SK-N-SH (cell line): ENCODE data around the gene CPA3. TPM values are rescaled to one million over a fixed set of nuclear protein-coding genes. Genes with fewer than 3 reads are reported as not detected.

Experiments
- CTCF ChIA-PET: fragments of 300-600, 350-600 bp; formaldehyde crosslinking; extraction: SDS; loops from one replicate; lab custom pipeline; 2021; lab: Yijun Ruan, JAX
- POLR2A ChIA-PET: fragments of 350-600 bp; sonication (Branson Sonifier 250); formaldehyde crosslinking; extraction: SDS; loops from one replicate; lab custom pipeline; 2020; ENCODE audit warnings: antibody characterized with exemption, inconsistent platforms; lab: Yijun Ruan, JAX
- DNase-seq: peaks from one replicate; pipeline ENCODE4 v3.0.0; 2012
- H2AFZ ChIP-seq: fragments of 200-600 bp; sonication (generic); 2 replicates; pipeline ENCODE4 v1.8.1; 2016; ENCODE audit warnings: antibody characterized with exemption, mild to moderate bottlenecking, low read depth
- H3F3A ChIP-seq: fragments of 200-600 bp; sonication (generic); replicated peaks from 2 replicates; pipeline ENCODE3; 2016; ENCODE audit warnings: antibody characterized with exemption, mild to moderate bottlenecking; ENCODE audit not compliant: insufficient read depth
- H3K27ac ChIP-seq, 2 experiments: fragments of 200-500 bp in 1 of 2; fragments of 200-600 bp in 1 of 2; sonication (Bioruptor generic) in 1 of 2; sonication (generic), shearing (Covaris generic) in 1 of 2; 2 replicates each; pipeline versions ENCODE4 v1.5.1 to v1.6.1; 2014 to 2016; ENCODE audit warnings: low read depth in 2 of 2, inconsistent platforms in 1 of 2, low read length in 1 of 2, mild to moderate bottlenecking in 1 of 2, mixed read lengths in 1 of 2
- H3K27me3 ChIP-seq: fragments of 200-600 bp; sonication (generic), shearing (Covaris generic); 2 replicates; pipeline ENCODE4 v1.6.1; 2016; ENCODE audit warnings: mixed run types; ENCODE audit not compliant: insufficient read depth
- H3K36me3 ChIP-seq, 2 experiments: fragments of 200-500 bp in 1 of 2; fragments of 200-600 bp in 1 of 2; sonication (Bioruptor generic) in 1 of 2; sonication (generic) in 1 of 2; replicated peaks in 1 of 2; 2 replicates each; pipeline versions ENCODE3 to v1.5.1; 2014 to 2016; ENCODE audit warnings: low read length in 1 of 2, mild to moderate bottlenecking in 1 of 2; ENCODE audit not compliant: insufficient read depth in 2 of 2, control insufficient read depth in 1 of 2
- H3K4me1 ChIP-seq, 2 experiments: fragments of 200-500 bp in 1 of 2; fragments of 200-600 bp in 1 of 2; sonication (Bioruptor generic) in 1 of 2; sonication (generic), shearing (Covaris generic) in 1 of 2; 2 replicates each; pipeline versions ENCODE4 v1.5.1 to v1.6.1; 2014 to 2016; ENCODE audit warnings: low read depth in 1 of 2, low read length in 1 of 2, mixed run types in 1 of 2; ENCODE audit not compliant: insufficient read depth in 2 of 2, control insufficient read depth in 1 of 2
- H3K4me2 ChIP-seq: fragments of 200-600 bp; sonication (generic), shearing (Covaris generic); 2 replicates; pipeline ENCODE4 v1.6.1; 2017; ENCODE audit warnings: mixed run types
- H3K4me3 ChIP-seq, 2 experiments: fragments of 200-500 bp in 1 of 2; fragments of 200-600 bp in 1 of 2; sonication (Bioruptor generic) in 1 of 2; sonication (generic), shearing (Covaris generic) in 1 of 2; 2 replicates each; pipeline versions ENCODE4 v1.5.1 to v1.8.1; 2014 to 2016; ENCODE audit warnings: low read depth in 2 of 2, inconsistent platforms in 1 of 2, low read length in 1 of 2, mild to moderate bottlenecking in 1 of 2, mixed read lengths in 1 of 2, moderate library complexity in 1 of 2
- H3K79me2 ChIP-seq: fragments of 200-600 bp; sonication (generic); 2 replicates; pipeline ENCODE4 v1.8.1; 2017; ENCODE audit warnings: mild to moderate bottlenecking; ENCODE audit not compliant: insufficient read depth
- H3K9ac ChIP-seq: fragments of 200-600 bp; sonication (generic); 2 replicates; pipeline ENCODE4 v1.6.1; 2017; ENCODE audit warnings: mixed run types
- H3K9me2 ChIP-seq: fragments of 200-600 bp; sonication (generic); 2 replicates; pipeline ENCODE4 v1.6.1; 2017; ENCODE audit warnings: mixed run types
- H3K9me3 ChIP-seq: fragments of 200-600 bp; sonication (generic); 2 replicates; pipeline ENCODE4 v1.6.1; 2017; ENCODE audit warnings: mixed run types, mild to moderate bottlenecking, moderate library complexity
- H4K20me1 ChIP-seq: fragments of 200-600 bp; sonication (generic); 2 replicates; pipeline ENCODE4 v1.6.1; 2017; ENCODE audit warnings: mild to moderate bottlenecking, mixed run types; ENCODE audit not compliant: insufficient read depth
- CHD2 ChIP-seq: fragments of 150-350 bp; IDR thresholded peaks from 2 replicates; pipeline ENCODE4 v1.6.1; 2018; ENCODE audit warnings: low read length; ENCODE audit not compliant: partially characterized antibody
- ELF1 ChIP-seq: IDR thresholded peaks from 2 replicates; pipeline ENCODE4 v1.4.0; 2012
- FOXJ3 ChIP-seq: sonication (generic); formaldehyde crosslinking; IDR thresholded peaks from 2 replicates; pipeline ENCODE4 v1.5.1; 2020; ENCODE audit warnings: mild to moderate bottlenecking, missing genetic modification reagents
- FOXM1 ChIP-seq: IDR thresholded peaks from 2 replicates; pipeline ENCODE4 v1.4.0; 2012; ENCODE audit warnings: low read depth, mild to moderate bottlenecking
- JUND ChIP-seq: IDR thresholded peaks from 2 replicates; pipeline ENCODE4 v1.4.0; 2012
- NFIC ChIP-seq: IDR thresholded peaks from 2 replicates; pipeline ENCODE4 v1.4.0; 2012; ENCODE audit warnings: borderline replicate concordance
- POLR2AphosphoS5 ChIP-seq: IDR thresholded peaks from 2 replicates; pipeline ENCODE4 v1.6.1; 2012; ENCODE audit warnings: low read depth, low read length
- RAD21 ChIP-seq: IDR thresholded peaks from 2 replicates; pipeline ENCODE4 v1.6.1; 2012; ENCODE audit warnings: mild to moderate bottlenecking, low read length
- RCOR1 ChIP-seq: fragments of 150-350 bp; IDR thresholded peaks from 2 replicates; pipeline ENCODE4 v1.6.1; 2017; ENCODE audit warnings: antibody characterized with exemption, low read length
- RFX5 ChIP-seq: IDR thresholded peaks from 2 replicates; pipeline ENCODE4 v1.6.1; 2012; ENCODE audit warnings: mild to moderate bottlenecking, improper control_type of control experiment, low read length
- SMC3 ChIP-seq: IDR thresholded peaks from 2 replicates; pipeline ENCODE4 v1.6.1; 2012; ENCODE audit warnings: low read depth, low read length, improper control_type of control experiment
- TAF1 ChIP-seq: IDR thresholded peaks from 2 replicates; pipeline ENCODE4 v1.6.1; 2012; ENCODE audit warnings: low read depth, mild to moderate bottlenecking, low read length, moderate library complexity, borderline replicate concordance
- TEAD4 ChIP-seq: IDR thresholded peaks from 2 replicates; pipeline ENCODE4 v1.4.0; 2012; ENCODE audit warnings: mild to moderate bottlenecking, borderline replicate concordance; ENCODE audit not compliant: insufficient read depth
- WGBS: methylation state at CpG from one replicate; pipeline ENCODE4 v1.1.6; 2017; ENCODE audit warnings: low lambda C conversion rate; 5-methylcytosine and 5-hydroxymethylcytosine counted together
- polyA plus RNA-seq, 3 experiments: library from polyadenylated mRNA; depleted of rRNA; stranded (reverse); fragments of >200 nt; gene quantifications; 2 replicates each; pipeline ENCODE4 v1.2.3, GENCODE V29; 2012
- TF ChIP-seq, protein P1 (sequence below): fragments of 200-600 bp; sonication (generic); IDR thresholded peaks from 2 replicates; pipeline ENCODE4 v1.6.1; 2017; ENCODE audit warnings: antibody characterized with exemption, mild to moderate bottlenecking, moderate library complexity
- TF ChIP-seq, protein P2 (sequence below): fragments of 150-350 bp; IDR thresholded peaks from 2 replicates; pipeline ENCODE4 v1.6.1; 2016; ENCODE audit warnings: mild to moderate bottlenecking, low read depth, low read length
- TF ChIP-seq, protein P3 (sequence below): IDR thresholded peaks from 2 replicates; pipeline ENCODE4; 2012
- TF ChIP-seq, protein P4 (sequence below): IDR thresholded peaks from 2 replicates; pipeline ENCODE4 v1.6.1; 2012; ENCODE audit warnings: mild to moderate bottlenecking, low read depth, low read length, moderate library complexity
- TF ChIP-seq, protein P5 (sequence below): IDR thresholded peaks from 2 replicates; pipeline ENCODE4 v1.4.0; 2012; ENCODE audit warnings: low read depth

Gene CPA3
- polyA plus RNA-seq, 1 of the 3 experiments (the other 2 are of a cell fraction) = not detected

DNA sequence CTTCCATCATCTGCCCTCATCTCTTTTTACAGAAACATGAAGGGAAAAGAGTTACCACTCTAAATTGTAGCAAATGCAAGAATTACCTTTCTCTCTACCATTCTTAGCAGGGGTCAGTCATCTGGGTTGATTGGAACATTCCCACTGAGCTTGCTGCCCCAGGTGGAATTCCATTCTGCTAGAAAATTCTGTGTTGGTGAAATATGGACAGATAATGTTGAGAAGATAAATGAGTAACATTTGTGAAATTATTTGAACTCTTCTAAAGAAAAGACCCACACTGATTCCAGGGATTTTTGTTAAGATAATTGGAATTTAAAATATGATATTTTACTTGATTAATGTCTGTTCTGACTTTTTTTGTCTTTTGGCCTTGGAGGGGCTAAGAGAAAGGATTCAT is 11.0 kb upstream of the CPA3 start:
- Histone ChIP-seq H3K9ac (no peak overlapping the region), H3K9me2 (no peaks in the 10 kb centered on the region), H3K27ac (no peak overlapping the region), H3K9me3 (no peaks in the 10 kb centered on the region), H3K4me2 (no peak overlapping the region), H3K4me1 (no peaks in the 10 kb centered on the region), H3K4me3 (no peak overlapping the region), H2AFZ (no peak overlapping the region), H3F3A (no peaks in the 10 kb centered on the region), H3K27me3 (no peaks in the 10 kb centered on the region), H4K20me1 (no peaks in the 10 kb centered on the region), H3K79me2 (no peaks in the 10 kb centered on the region), H3K36me3 (no peaks in the 10 kb centered on the region)
- DNase-seq = no peak
- POLR2A ChIA-PET = no interaction called here
- CTCF ChIA-PET = interaction anchor here (0.9 to 1.4 kb wide), 6 partner anchors 8 to 127 kb away, joined by 3 to 5 read pairs (median 4); no protein-coding TSS in a partner anchor
- TF ChIP-seq, protein P1, sequence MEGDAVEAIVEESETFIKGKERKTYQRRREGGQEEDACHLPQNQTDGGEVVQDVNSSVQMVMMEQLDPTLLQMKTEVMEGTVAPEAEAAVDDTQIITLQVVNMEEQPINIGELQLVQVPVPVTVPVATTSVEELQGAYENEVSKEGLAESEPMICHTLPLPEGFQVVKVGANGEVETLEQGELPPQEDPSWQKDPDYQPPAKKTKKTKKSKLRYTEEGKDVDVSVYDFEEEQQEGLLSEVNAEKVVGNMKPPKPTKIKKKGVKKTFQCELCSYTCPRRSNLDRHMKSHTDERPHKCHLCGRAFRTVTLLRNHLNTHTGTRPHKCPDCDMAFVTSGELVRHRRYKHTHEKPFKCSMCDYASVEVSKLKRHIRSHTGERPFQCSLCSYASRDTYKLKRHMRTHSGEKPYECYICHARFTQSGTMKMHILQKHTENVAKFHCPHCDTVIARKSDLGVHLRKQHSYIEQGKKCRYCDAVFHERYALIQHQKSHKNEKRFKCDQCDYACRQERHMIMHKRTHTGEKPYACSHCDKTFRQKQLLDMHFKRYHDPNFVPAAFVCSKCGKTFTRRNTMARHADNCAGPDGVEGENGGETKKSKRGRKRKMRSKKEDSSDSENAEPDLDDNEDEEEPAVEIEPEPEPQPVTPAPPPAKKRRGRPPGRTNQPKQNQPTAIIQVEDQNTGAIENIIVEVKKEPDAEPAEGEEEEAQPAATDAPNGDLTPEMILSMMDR = no peak
- TF ChIP-seq, protein P2, sequence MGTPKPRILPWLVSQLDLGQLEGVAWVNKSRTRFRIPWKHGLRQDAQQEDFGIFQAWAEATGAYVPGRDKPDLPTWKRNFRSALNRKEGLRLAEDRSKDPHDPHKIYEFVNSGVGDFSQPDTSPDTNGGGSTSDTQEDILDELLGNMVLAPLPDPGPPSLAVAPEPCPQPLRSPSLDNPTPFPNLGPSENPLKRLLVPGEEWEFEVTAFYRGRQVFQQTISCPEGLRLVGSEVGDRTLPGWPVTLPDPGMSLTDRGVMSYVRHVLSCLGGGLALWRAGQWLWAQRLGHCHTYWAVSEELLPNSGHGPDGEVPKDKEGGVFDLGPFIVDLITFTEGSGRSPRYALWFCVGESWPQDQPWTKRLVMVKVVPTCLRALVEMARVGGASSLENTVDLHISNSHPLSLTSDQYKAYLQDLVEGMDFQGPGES = no peak
- TF ChIP-seq TEAD4 (no peak), ELF1 (no peak)

DNA sequence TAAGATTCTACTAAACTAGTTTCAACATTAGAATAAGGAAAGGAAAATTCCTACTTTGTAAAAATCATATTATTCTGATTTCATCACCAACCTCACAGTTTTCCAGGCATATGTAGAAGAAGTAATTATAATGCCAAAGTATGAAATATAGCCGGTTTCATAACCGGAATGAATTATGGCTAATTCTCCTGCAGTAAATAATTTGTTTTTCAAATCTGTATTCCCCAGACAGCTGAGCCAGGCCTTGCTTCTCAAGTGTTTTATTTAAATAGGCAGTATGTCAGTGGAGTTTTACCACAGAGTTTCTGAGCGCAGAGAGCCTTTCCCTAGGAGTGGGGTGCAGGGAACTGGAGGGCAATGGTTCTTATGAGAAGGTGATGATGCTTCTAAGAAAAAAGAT is 8.7 kb upstream of the CPA3 start:
- Histone ChIP-seq H3K9me2 (no peaks in the 10 kb centered on the region), H3K79me2 (no peaks in the 10 kb centered on the region), H3K9me3 (no peaks in the 10 kb centered on the region), H3K4me1 (no peaks in the 10 kb centered on the region), H2AFZ (no peak overlapping the region), H4K20me1 (no peaks in the 10 kb centered on the region), H3F3A (no peaks in the 10 kb centered on the region), H3K27me3 (no peaks in the 10 kb centered on the region), H3K27ac (no peak overlapping the region), H3K9ac (no peak overlapping the region), H3K36me3 (no peaks in the 10 kb centered on the region), H3K4me3 (no peak overlapping the region), H3K4me2 (no peak overlapping the region)
- WGBS = 88% methylated on average over 3 of the region's 3 CpGs
- CTCF ChIA-PET = no interaction called here
- DNase-seq = no peak
- POLR2A ChIA-PET = no interaction called here
- TF ChIP-seq JUND (no peak), RAD21 (no peak), CHD2 (no peak), POLR2AphosphoS5 (no peak), NFIC (no peak), RFX5 (no peak), SMC3 (no peak), FOXJ3 (CRISPR knock-in tag) (no peak), RCOR1 (no peak), TAF1 (no peak), FOXM1 (no peak)
- TF ChIP-seq, protein P1 = no peak
- TF ChIP-seq, protein P3, sequence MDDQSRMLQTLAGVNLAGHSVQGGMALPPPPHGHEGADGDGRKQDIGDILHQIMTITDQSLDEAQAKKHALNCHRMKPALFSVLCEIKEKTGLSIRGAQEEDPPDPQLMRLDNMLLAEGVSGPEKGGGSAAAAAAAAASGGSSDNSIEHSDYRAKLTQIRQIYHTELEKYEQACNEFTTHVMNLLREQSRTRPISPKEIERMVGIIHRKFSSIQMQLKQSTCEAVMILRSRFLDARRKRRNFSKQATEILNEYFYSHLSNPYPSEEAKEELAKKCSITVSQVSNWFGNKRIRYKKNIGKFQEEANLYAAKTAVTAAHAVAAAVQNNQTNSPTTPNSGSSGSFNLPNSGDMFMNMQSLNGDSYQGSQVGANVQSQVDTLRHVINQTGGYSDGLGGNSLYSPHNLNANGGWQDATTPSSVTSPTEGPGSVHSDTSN = no peak
- TF ChIP-seq, protein P4, sequence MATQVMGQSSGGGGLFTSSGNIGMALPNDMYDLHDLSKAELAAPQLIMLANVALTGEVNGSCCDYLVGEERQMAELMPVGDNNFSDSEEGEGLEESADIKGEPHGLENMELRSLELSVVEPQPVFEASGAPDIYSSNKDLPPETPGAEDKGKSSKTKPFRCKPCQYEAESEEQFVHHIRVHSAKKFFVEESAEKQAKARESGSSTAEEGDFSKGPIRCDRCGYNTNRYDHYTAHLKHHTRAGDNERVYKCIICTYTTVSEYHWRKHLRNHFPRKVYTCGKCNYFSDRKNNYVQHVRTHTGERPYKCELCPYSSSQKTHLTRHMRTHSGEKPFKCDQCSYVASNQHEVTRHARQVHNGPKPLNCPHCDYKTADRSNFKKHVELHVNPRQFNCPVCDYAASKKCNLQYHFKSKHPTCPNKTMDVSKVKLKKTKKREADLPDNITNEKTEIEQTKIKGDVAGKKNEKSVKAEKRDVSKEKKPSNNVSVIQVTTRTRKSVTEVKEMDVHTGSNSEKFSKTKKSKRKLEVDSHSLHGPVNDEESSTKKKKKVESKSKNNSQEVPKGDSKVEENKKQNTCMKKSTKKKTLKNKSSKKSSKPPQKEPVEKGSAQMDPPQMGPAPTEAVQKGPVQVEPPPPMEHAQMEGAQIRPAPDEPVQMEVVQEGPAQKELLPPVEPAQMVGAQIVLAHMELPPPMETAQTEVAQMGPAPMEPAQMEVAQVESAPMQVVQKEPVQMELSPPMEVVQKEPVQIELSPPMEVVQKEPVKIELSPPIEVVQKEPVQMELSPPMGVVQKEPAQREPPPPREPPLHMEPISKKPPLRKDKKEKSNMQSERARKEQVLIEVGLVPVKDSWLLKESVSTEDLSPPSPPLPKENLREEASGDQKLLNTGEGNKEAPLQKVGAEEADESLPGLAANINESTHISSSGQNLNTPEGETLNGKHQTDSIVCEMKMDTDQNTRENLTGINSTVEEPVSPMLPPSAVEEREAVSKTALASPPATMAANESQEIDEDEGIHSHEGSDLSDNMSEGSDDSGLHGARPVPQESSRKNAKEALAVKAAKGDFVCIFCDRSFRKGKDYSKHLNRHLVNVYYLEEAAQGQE = no peak
- TF ChIP-seq, protein P5, sequence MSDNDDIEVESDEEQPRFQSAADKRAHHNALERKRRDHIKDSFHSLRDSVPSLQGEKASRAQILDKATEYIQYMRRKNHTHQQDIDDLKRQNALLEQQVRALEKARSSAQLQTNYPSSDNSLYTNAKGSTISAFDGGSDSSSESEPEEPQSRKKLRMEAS = no peak
